Mesenchymal stem cell (in vitro differentiated cells and primary cell): ENCODE results near the gene STRADA.

Source experiments
- DNase-seq: peaks from one replicate; pipeline ENCODE4 v3.0.0-alpha.2; 2013
- H2AFZ ChIP-seq: one replicate; pipeline ENCODE4 v1.6.1; 2013; ENCODE audit warnings: low read depth, mild to moderate bottlenecking, control low read depth, inconsistent platforms, low read length, moderate library complexity
- H2AK5ac ChIP-seq: 2 replicates; pipeline ENCODE4 v1.6.1; 2013; ENCODE audit warnings: low read length, moderate library complexity, mild to moderate bottlenecking, inconsistent platforms; ENCODE audit not compliant: severe bottlenecking
- H2BK120ac ChIP-seq: one replicate; pipeline ENCODE4 v1.6.1; 2013; ENCODE audit warnings: low read depth, mild to moderate bottlenecking, inconsistent platforms, low read length, moderate library complexity
- H2BK12ac ChIP-seq, 2 experiments: one replicate each; pipeline ENCODE4 v1.6.1; 2013; ENCODE audit warnings: inconsistent platforms in 2 of 2, low read length in 2 of 2, mild to moderate bottlenecking in 2 of 2, moderate library complexity in 2 of 2, control low read depth in 1 of 2
- H2BK15ac ChIP-seq: one replicate; pipeline ENCODE4 v1.6.1; 2013; ENCODE audit warnings: mild to moderate bottlenecking, low read depth, inconsistent platforms; ENCODE audit not compliant: poor library complexity, severe bottlenecking
- H2BK5ac ChIP-seq: 2 replicates; pipeline ENCODE4 v1.6.1; 2013; ENCODE audit warnings: low read depth, mild to moderate bottlenecking, low read length, control low read depth, inconsistent platforms; ENCODE audit not compliant: poor library complexity, severe bottlenecking
- H3K14ac ChIP-seq, 2 experiments: one replicate each; pipeline ENCODE4 v1.6.1; 2013; ENCODE audit warnings: inconsistent platforms in 2 of 2, low read length in 2 of 2, control low read depth in 1 of 2, mild to moderate bottlenecking in 1 of 2, moderate library complexity in 1 of 2
- H3K18ac ChIP-seq, 2 experiments: one replicate each; pipeline ENCODE4 v1.6.1; 2013; ENCODE audit warnings: inconsistent platforms in 2 of 2, low read length in 2 of 2, control low read depth in 1 of 2, low read depth in 1 of 2, mild to moderate bottlenecking in 1 of 2
- H3K23ac ChIP-seq, 2 experiments: one replicate each; pipeline ENCODE4 v1.6.1; 2013; ENCODE audit warnings: inconsistent platforms in 2 of 2, low read length in 2 of 2, mild to moderate bottlenecking in 2 of 2, moderate library complexity in 2 of 2, control low read depth in 1 of 2
- H3K27ac ChIP-seq: 2 replicates; pipeline ENCODE4 v1.5.1; 2013; ENCODE audit warnings: mild to moderate bottlenecking, moderate library complexity, low read length, control low read depth, inconsistent platforms; ENCODE audit not compliant: poor library complexity, severe bottlenecking
- H3K27me3 ChIP-seq, 2 experiments: 2 replicates each; pipeline versions ENCODE4 v1.6.1 to v1.7.0; 2013; ENCODE audit warnings: low read length in 2 of 2, mild to moderate bottlenecking in 2 of 2, moderate library complexity in 2 of 2, control low read depth in 1 of 2, inconsistent platforms in 1 of 2; ENCODE audit not compliant: control insufficient read depth in 1 of 2, insufficient read depth in 1 of 2
- H3K36me3 ChIP-seq, 2 experiments: 2 replicates each; pipeline versions ENCODE4 v1.6.1 to v1.7.0; 2013; ENCODE audit warnings: low read length in 2 of 2, control low read depth in 1 of 2, inconsistent platforms in 1 of 2, low read depth in 1 of 2, mild to moderate bottlenecking in 1 of 2; ENCODE audit not compliant: insufficient read depth in 2 of 2, control insufficient read depth in 1 of 2
- H3K4ac ChIP-seq, 2 experiments: one replicate each; pipeline ENCODE4 v1.6.1; 2013; ENCODE audit warnings: inconsistent platforms in 2 of 2, low read length in 2 of 2, mild to moderate bottlenecking in 2 of 2, moderate library complexity in 2 of 2, control low read depth in 1 of 2, low read depth in 1 of 2
- H3K4me1 ChIP-seq: 2 replicates; pipeline ENCODE4 v1.6.1; 2013; ENCODE audit warnings: low read depth, low read length, control low read depth; ENCODE audit not compliant: control insufficient read depth, insufficient read depth
- H3K4me2 ChIP-seq: 2 replicates; pipeline ENCODE4 v1.6.1; 2013; ENCODE audit warnings: low read length, mild to moderate bottlenecking, inconsistent platforms; ENCODE audit not compliant: poor library complexity, severe bottlenecking
- H3K4me3 ChIP-seq, 2 experiments: 2 replicates each; pipeline versions ENCODE4 v1.5.1 to v1.7.0; 2013; ENCODE audit warnings: low read length in 2 of 2, mild to moderate bottlenecking in 2 of 2, control low read depth in 1 of 2, low read depth in 1 of 2; ENCODE audit not compliant: insufficient read depth in 1 of 2
- H3K79me1 ChIP-seq: replicated peaks from 2 replicates; pipeline ENCODE4 v1.6.1; 2013; ENCODE audit warnings: mild to moderate bottlenecking, control low read depth, low read length, inconsistent platforms; ENCODE audit not compliant: poor library complexity, severe bottlenecking
- H3K9ac ChIP-seq: 2 replicates; pipeline ENCODE4 v1.7.0; 2013; ENCODE audit warnings: mild to moderate bottlenecking, low read length, moderate library complexity
- H3K9me3 ChIP-seq: 2 replicates; pipeline ENCODE4 v1.7.0; 2013; ENCODE audit warnings: mild to moderate bottlenecking, low read length; ENCODE audit not compliant: control insufficient read depth
- H4K8ac ChIP-seq: one replicate; pipeline ENCODE4 v1.6.1; 2013; ENCODE audit warnings: inconsistent platforms, mild to moderate bottlenecking, low read length, moderate library complexity
- H4K91ac ChIP-seq: one replicate; pipeline ENCODE4 v1.6.1; 2013; ENCODE audit warnings: mild to moderate bottlenecking, low read length, inconsistent platforms
- WGBS: methylation state at CpG from one replicate; pipeline ENCODE4 v1.1.7; 2013; ENCODE audit warnings: mixed read lengths; 5-methylcytosine and 5-hydroxymethylcytosine counted together

The STRADA gene

GRCh38 chr17:63675607-63676546 is 65.7 kb downstream of the STRADA start:
- Histone ChIP-seq H3K4me2 (no peak overlapping the region), H2AFZ (no peak overlapping the region), H2BK120ac (no peak overlapping the region), H3K9me3 (no peaks in the 10 kb centered on the region), H2BK12ac (peak overlapping the region in 1 of 2 experiments; percentile 33), H4K91ac (peak overlapping the region; percentile 12), H3K4ac (peak overlapping the region in 1 of 2 experiments; percentile 6), H3K14ac (peak overlapping the region in 1 of 2 experiments; percentile 87), H2BK15ac (no peak overlapping the region), H4K8ac (peak overlapping the region; percentile 39), H3K23ac (peak overlapping the region in 1 of 2 experiments; percentile 23), H3K4me1 (peaks cover 7% of the 10 kb centered on the region), H2AK5ac (no peak overlapping the region), H3K79me1 (peaks cover 15% of the 10 kb centered on the region), H3K36me3 (peaks cover 11 to 41% of the 10 kb centered on the region in 2 experiments), H2BK5ac (no peak overlapping the region), H3K27ac (peak overlapping the region; percentile 40), H3K18ac (peak overlapping the region; percentile 40 to 49), H3K4me3 (peak overlapping the region in 1 of 2 experiments; percentile 54), H3K9ac (peak overlapping the region; percentile 57), H3K27me3 (no peaks in the 10 kb centered on the region)
- DNase-seq = peak; percentile 86
- 55% methylated on average over 6 of the region's 6 CpGs for WGBS

DNA sequence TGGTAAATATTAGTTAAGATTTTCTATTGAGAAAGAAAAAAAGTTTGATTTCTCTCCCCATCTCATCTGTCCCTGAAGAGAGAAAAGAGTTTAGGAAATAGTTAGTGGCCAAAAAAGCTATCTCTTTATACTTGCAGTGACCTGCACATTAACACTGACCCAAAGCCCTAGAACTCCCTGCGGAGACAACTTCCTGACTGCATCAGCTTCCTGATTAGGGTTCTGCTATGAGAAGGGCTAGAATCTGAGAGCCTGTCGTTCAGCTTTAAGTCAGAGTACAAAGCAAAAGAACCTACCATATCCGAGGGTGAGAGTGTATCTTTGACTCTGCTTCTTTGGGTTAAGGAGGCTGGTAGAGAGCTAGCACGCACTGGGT is 66.4 kb downstream of the STRADA start:
- Histone ChIP-seq H4K91ac (no peak overlapping the region), H2AFZ (no peak overlapping the region), H2BK120ac (no peak overlapping the region), H3K4ac (peak overlapping the region in 1 of 2 experiments; percentile 6), H2BK15ac (no peak overlapping the region), H3K36me3 (peaks cover 11 to 39% of the 10 kb centered on the region in 2 experiments), H3K9me3 (no peaks in the 10 kb centered on the region), H2BK12ac (peak overlapping the region in 1 of 2 experiments; percentile 33), H3K23ac (peak overlapping the region in 1 of 2 experiments; percentile 23), H3K18ac (peak overlapping the region; percentile 40 to 49), H3K4me2 (no peak overlapping the region), H3K4me3 (peak overlapping the region in 1 of 2 experiments; percentile 54), H3K14ac (no peak overlapping the region), H2AK5ac (no peak overlapping the region), H4K8ac (peak overlapping the region; percentile 39), H3K79me1 (peaks cover 16% of the 10 kb centered on the region), H2BK5ac (no peak overlapping the region), H3K27me3 (no peaks in the 10 kb centered on the region), H3K27ac (peak overlapping the region; percentile 40), H3K4me1 (peaks cover 7% of the 10 kb centered on the region), H3K9ac (peak overlapping the region; percentile 57)
- peak; percentile 33 for DNase-seq
- 32% methylated on average over 4 of the region's 4 CpGs for WGBS

- no peak overlapping the region for H3K4ac ChIP-seq
- no peak overlapping the region for H3K27ac ChIP-seq
- no peak overlapping the region for H2BK15ac ChIP-seq
- no peak overlapping the region for H3K18ac ChIP-seq
- H2AK5ac ChIP-seq = no peak overlapping the region
- no peak overlapping the region for H2BK120ac ChIP-seq
- H3K9ac ChIP-seq = no peak overlapping the region
- no peak overlapping the region for H3K23ac ChIP-seq
- H3K4me2 ChIP-seq = no peak overlapping the region
- H2AFZ ChIP-seq = no peak overlapping the region
- 95% methylated on average over 2 of the region's 2 CpGs for WGBS
- H3K36me3 ChIP-seq = peaks cover 22 to 52% of the 10 kb centered on the region in 2 experiments
- peaks cover 7% of the 10 kb centered on the region for H3K4me1 ChIP-seq
- H3K9me3 ChIP-seq = no peaks in the 10 kb centered on the region
- H3K27me3 ChIP-seq = no peaks in the 10 kb centered on the region
- no peak for DNase-seq
- no peak overlapping the region for H2BK5ac ChIP-seq
- peaks cover 22% of the 10 kb centered on the region for H3K79me1 ChIP-seq
- no peak overlapping the region for H3K4me3 ChIP-seq
- H4K91ac ChIP-seq = no peak overlapping the region
- H2BK12ac ChIP-seq = no peak overlapping the region
- H3K14ac ChIP-seq = no peak overlapping the region
- H4K8ac ChIP-seq = no peak overlapping the region
Observed at GRCh38 chr17:63672856-63673255, 68.7 kb downstream of the STRADA start.

DNA sequence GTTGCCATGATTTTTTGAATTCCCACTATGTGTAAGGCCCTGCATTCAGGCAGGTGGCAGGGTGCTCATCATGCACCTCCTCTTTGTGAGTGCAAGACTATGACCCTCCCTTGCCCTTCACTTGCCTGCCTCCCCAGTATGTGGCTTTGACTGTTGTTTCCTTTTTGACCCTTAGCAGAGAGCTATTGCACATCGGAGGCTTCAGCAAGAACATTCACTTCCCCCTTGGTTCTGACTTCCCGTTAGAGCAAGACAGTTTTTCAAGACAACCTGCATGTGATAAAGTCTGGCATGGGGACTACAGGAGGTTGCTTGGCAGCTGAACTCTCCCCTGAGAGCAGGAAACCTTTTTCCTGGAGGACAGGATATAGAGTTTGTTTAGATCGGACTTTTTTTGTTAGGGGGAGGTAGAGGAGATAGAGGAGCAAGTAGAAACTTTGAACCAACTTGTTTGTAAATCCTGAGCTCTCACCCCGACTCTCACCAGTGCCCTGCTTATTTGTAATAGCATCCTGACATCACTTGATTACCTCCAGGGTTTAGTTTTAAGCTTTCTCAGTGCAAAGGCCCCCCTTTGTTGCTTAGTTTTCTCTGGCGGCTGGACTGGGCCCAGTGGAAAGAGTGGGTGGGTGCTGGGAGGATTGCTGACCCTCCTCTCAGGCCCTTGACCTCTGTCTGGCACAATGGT is 75.9 kb downstream of the STRADA start:
- no peak for DNase-seq
- WGBS = 88% methylated on average over 4 of the region's 5 CpGs
- no peak overlapping the region for H3K4ac ChIP-seq
- H2BK120ac ChIP-seq = no peak overlapping the region
- H3K23ac ChIP-seq = no peak overlapping the region
- H3K4me1 ChIP-seq = no peaks in the 10 kb centered on the region
- no peak overlapping the region for H3K14ac ChIP-seq
- no peak overlapping the region for H2BK12ac ChIP-seq
- no peak overlapping the region for H3K4me2 ChIP-seq
- no peak overlapping the region for H2BK15ac ChIP-seq
- peaks cover 29 to 79% of the 10 kb centered on the region in 2 experiments for H3K36me3 ChIP-seq
- peaks cover 11% of the 10 kb centered on the region for H3K79me1 ChIP-seq
- H3K18ac ChIP-seq = no peak overlapping the region
- H3K27ac ChIP-seq = no peak overlapping the region
- no peaks in the 10 kb centered on the region for H3K27me3 ChIP-seq
- H3K9me3 ChIP-seq = no peaks in the 10 kb centered on the region
- H2AFZ ChIP-seq = no peak overlapping the region
- H4K91ac ChIP-seq = no peak overlapping the region
- H4K8ac ChIP-seq = no peak overlapping the region
- no peak overlapping the region for H2AK5ac ChIP-seq
- no peak overlapping the region for H3K9ac ChIP-seq
- no peak overlapping the region for H3K4me3 ChIP-seq
- H2BK5ac ChIP-seq = no peak overlapping the region
